K562 (cell line): ENCODE measurements around the gene FPR1. TPM values are rescaled to one million over a fixed set of nuclear protein-coding genes. Genes with fewer than 3 reads are reported as not detected.

Experiments used
- CHD2 ChIP-seq: IDR thresholded peaks from 2 replicates; pipeline ENCODE4 v1.6.1; 2011; ENCODE audit warnings: low read depth, low read length
- CTCF ChIP-seq, 3 experiments: IDR thresholded peaks in 2 of 3; conservative IDR thresholded peaks in 1 of 3; 2 replicates each; pipeline ENCODE4 v1.5.1; 2011 to 2012; ENCODE audit warnings: low read length in 3 of 3, mild to moderate bottlenecking in 3 of 3, control low read depth in 2 of 3, improper control_type of control experiment in 1 of 3, inconsistent platforms in 1 of 3, low read depth in 1 of 3, mixed read lengths in 1 of 3, moderate library complexity in 1 of 3; ENCODE audit not compliant: insufficient read depth in 2 of 3
- ETV6 ChIP-seq, 3 experiments: fragments of 150-350 bp in 1 of 3; sonication (generic) in 1 of 3; formaldehyde crosslinking in 1 of 3; IDR thresholded peaks; 2 replicates each; pipeline versions ENCODE4 v1.6.1 to v1.8.0; 2014 to 2022; ENCODE audit warnings: borderline replicate concordance in 2 of 3, low read depth in 2 of 3, antibody characterized with exemption in 1 of 3, low read length in 1 of 3, mild to moderate bottlenecking in 1 of 3, missing genetic modification reagents in 1 of 3
- FOXA3 ChIP-seq, 2 experiments: fragments of 450-650 bp in 1 of 2; sonication (generic) in 1 of 2; formaldehyde crosslinking; IDR thresholded peaks in 1 of 2; conservative IDR thresholded peaks in 1 of 2; 2 replicates each; pipeline versions ENCODE4 v1.4.0 to v1.8.0; 2020 to 2022; ENCODE audit warnings: mild to moderate bottlenecking in 2 of 2, missing genetic modification reagents in 1 of 2
- GABPA ChIP-seq: fragments of 200-800 bp; sonication (Bioruptor generic); conservative IDR thresholded peaks from 2 replicates; pipeline ENCODE4 v1.6.1; 2016; ENCODE audit warnings: low read depth, missing genetic modification characterization, missing compliant biosample characterization
- MEIS2 ChIP-seq: fragments of 450-650 bp; IDR thresholded peaks from 2 replicates; pipeline ENCODE4 v1.6.1; 2014; ENCODE audit warnings: mild to moderate bottlenecking; ENCODE audit not compliant: partially characterized antibody
- THRB ChIP-seq: fragments of 450-650 bp; formaldehyde crosslinking; conservative IDR thresholded peaks from 2 replicates; pipeline ENCODE4 v1.4.0; 2022; ENCODE audit warnings: mild to moderate bottlenecking, missing genetic modification characterization
- ZBED1 ChIP-seq: IDR thresholded peaks from 2 replicates; pipeline ENCODE4 v1.6.1; 2014
- ZBTB40 ChIP-seq, 2 experiments: fragments of 450-650 bp in 1 of 2; sonication (generic) in 1 of 2; formaldehyde crosslinking in 1 of 2; IDR thresholded peaks; 2 replicates each; pipeline versions ENCODE4 v1.7.1 to v1.9.0; 2016 to 2022; ENCODE audit warnings: inconsistent platforms in 1 of 2, mild to moderate bottlenecking in 1 of 2, missing genetic modification reagents in 1 of 2
- ZNF263 ChIP-seq: sonication (generic); formaldehyde crosslinking; IDR thresholded peaks from 2 replicates; pipeline ENCODE4 v1.8.0; 2022; ENCODE audit warnings: mild to moderate bottlenecking, missing genetic modification reagents, borderline replicate concordance
- polyA plus RNA-seq, 8 experiments: library from polyadenylated mRNA; depleted of rRNA in 4 of 8; stranded (reverse) in 5 of 8; unstranded in 3 of 8; fragments of >200 nt; fragmentation: Nextera tagmentation in 2 of 8; fragmentation: Illumina TruSeq in 1 of 8; extraction: Ambion mirVana in 2 of 8; extraction: Trizol in 1 of 8; gene quantifications; 2 replicates each; pipeline versions ENCODE4 v1.2.1 to v1.2.3, GENCODE V29; 2011 to 2014; ENCODE audit warnings: inconsistent platforms in 1 of 8, missing spikeins in 1 of 8
- total RNA-seq, 7 experiments: library from RNA; depleted of rRNA in 6 of 7; stranded (reverse); fragments of >200 nt in 6 of 7; fragmentation: Illumina TruSeq in 2 of 7; extraction: Trizol in 2 of 7; gene quantifications; 2 replicates each; pipeline versions ENCODE4 v1.2.1 to v1.2.3, GENCODE V29; 2011 to 2021; ENCODE audit warnings: low replicate concordance in 1 of 7

FPR1 gene
- total and polyA plus RNA-seq, 9 of the 15 experiments (the other 6 are each of a cell fraction or from before 2014, with no cell fraction given): 0.06 to 0.25 (median 0.14) TPM; not detected in 4

- peak; percentile 21; the same call in 1 of the 2 replicates for TF ChIP-seq ZBTB40 (IDR thresholded peaks at IDR 0.05)
- TF ChIP-seq ZBTB40 (CRISPR knock-in tag; IDR thresholded peaks at IDR 0.05): no peak
- TF ChIP-seq ZNF263 (CRISPR knock-in tag): peak; percentile 55; the same call in 1 of the 2 replicates
- peak; percentile 56 for TF ChIP-seq ZBED1
- TF ChIP-seq GABPA: 0 out of 2 replicates have a peak, but pooled peaks have one; percentile 43
- peak; percentile 53 to 60 (median 59); a peak in 5 of 6 replicates for TF ChIP-seq CTCF (IDR thresholded peaks at IDR 0.05 in 2 of 3, conservative IDR thresholded peaks at IDR 0.05 in 1 of 3; ENCODE audit: insufficient read depth in 2 of 3, low read depth in 1 of 3, low read length in 3 of 3)
- TF ChIP-seq THRB: 0 out of 2 replicates have a peak, but pooled peaks have one; percentile 65
- TF ChIP-seq MEIS2: peak; percentile 57
- TF ChIP-seq CHD2: peak; percentile 18; the same call in 1 of the 2 replicates
- TF ChIP-seq ETV6 (IDR thresholded peaks at IDR 0.05; ENCODE audit: borderline replicate concordance in 1 of 2, low read depth in 2 of 2, low read length in 1 of 2): peak in 1 of 2 experiments; percentile 62; a peak in 1 of 4 replicates
- TF ChIP-seq ETV6 (CRISPR knock-in tag; IDR thresholded peaks at IDR 0.05; ENCODE audit: borderline replicate concordance): no peak
- TF ChIP-seq FOXA3 (CRISPR knock-in tag; conservative IDR thresholded peaks at IDR 0.05 in 1 of 2, IDR thresholded peaks at IDR 0.05 in 1 of 2): 0 out of 4 replicates have a peak, but pooled peaks of 1 of the 2 experiments have one; percentile 21
Measured at GRCh38 chr19:51703575-51704515, 47.8 kb downstream of the FPR1 start (continued).
